Activated CD4-positive, alpha-beta memory T cell treated with anti-CD3 and anti-CD28 coated beads for 36 hours (primary cell): ENCODE data around the gene FRMD4A. TPM values are rescaled to one million over a fixed set of nuclear protein-coding genes. Genes with fewer than 3 reads are reported as not detected.
"Not testable (repeated sequence)": the region's sequence is repeated elsewhere in the genome, so short reads cannot be mapped to it uniquely, and the experiment has no call there.

Experiments
- CTCF ChIA-PET: fragments of 350-600 bp; sonication (Branson Sonifier 250); formaldehyde crosslinking; loops from one replicate; lab custom pipeline; 2021; ENCODE audit warnings: antibody characterized with exemption, inconsistent platforms; lab: Charles Lee
- POLR2A ChIA-PET: fragments of 350-600 bp; sonication (Branson Sonifier 250); formaldehyde crosslinking; loops from one replicate; lab custom pipeline; 2021; ENCODE audit warnings: antibody characterized with exemption; lab: Charles Lee
- DNase-seq: peaks from one replicate; pipeline ENCODE4 v3.0.0-alpha.2; 2020
- H3K27ac Mint-ChIP-seq: one replicate; pipeline ENCODE4 v1.8.0; 2021; ENCODE audit warnings: mixed read lengths
- H3K27me3 Mint-ChIP-seq: one replicate; pipeline ENCODE4 v1.8.0; 2021; ENCODE audit warnings: mixed read lengths
- H3K36me3 Mint-ChIP-seq: one replicate; pipeline ENCODE4 v1.8.0; 2021; ENCODE audit warnings: mixed read lengths
- H3K4me1 Mint-ChIP-seq: one replicate; pipeline ENCODE4 v1.8.0; 2021; ENCODE audit warnings: low read depth, mixed read lengths
- H3K4me3 Mint-ChIP-seq: one replicate; pipeline ENCODE4 v1.8.0; 2021; ENCODE audit warnings: mild to moderate bottlenecking, mixed read lengths
- H3K9me3 Mint-ChIP-seq: one replicate; pipeline ENCODE4 v1.8.0; 2021; ENCODE audit warnings: mixed read lengths
- intact Hi-C: fragments of 100-400 bp; cut with micrococcal nuclease; formaldehyde crosslinking; loops from one replicate; pipeline ENCODE4 v1.15.1; 2023
- total RNA-seq, 2 experiments: library from RNA; stranded (reverse); gene quantifications; one replicate each; pipeline ENCODE4 v1.2.3, GENCODE V29; 2021

The FRMD4A gene
- total RNA-seq, 2 experiments from 2014 or later: 0.31 to 1.7 TPM

DNA sequence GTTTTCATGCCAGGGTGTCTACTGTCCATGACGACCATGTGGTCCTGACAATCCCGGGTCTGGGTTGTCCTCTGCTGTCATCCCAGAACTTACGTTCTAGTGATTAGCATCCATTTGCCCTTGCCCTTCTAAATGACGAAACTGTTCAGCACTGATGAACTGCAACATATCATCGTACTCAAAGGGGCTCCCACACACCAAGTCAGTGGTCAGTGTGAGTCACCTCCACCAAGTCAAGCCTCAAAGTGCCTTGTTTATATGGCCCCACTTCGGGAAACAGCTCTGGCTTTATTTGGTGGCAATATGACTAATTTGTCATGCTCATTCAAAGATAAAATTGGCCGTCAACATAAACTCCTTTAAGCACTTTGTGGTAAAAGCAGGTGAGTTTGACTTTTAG lies 110.7 kb downstream of the FRMD4A start:
- H3K27ac Mint-ChIP-seq: no peak overlapping the region
- H3K27me3 Mint-ChIP-seq: peaks cover 19% of the 10 kb centered on the region
- POLR2A ChIA-PET: no interaction called here
- intact Hi-C loops: no loop called here
- H3K36me3 Mint-ChIP-seq: no peaks in the 10 kb centered on the region
- no peak for DNase-seq
- CTCF ChIA-PET: no interaction called here
- H3K9me3 Mint-ChIP-seq: no peaks in the 10 kb centered on the region
- no peaks in the 10 kb centered on the region for H3K4me1 Mint-ChIP-seq
- no peak overlapping the region for H3K4me3 Mint-ChIP-seq

DNA sequence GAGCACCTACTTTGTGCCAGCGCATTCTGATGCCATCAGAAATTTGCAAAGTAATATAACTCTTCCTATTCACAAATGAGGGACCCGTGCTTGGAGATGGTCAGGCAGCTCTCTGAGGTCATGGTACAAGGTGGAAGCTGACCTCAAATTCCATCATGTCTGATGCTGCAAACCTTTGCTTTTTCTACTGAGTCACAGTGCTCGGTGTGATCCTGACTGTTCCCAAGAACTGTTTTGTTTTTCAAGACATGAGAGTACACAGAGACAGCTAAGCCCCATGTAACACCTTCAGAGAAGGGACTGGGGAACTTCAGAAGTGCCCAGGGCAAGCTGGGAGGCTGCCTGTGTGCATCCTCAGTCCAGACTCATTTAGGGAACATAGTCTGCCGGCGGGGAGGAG lies 111.3 kb downstream of the FRMD4A start:
- H3K9me3 Mint-ChIP-seq: no peaks in the 10 kb centered on the region
- no peak overlapping the region for H3K4me3 Mint-ChIP-seq
- no peaks in the 10 kb centered on the region for H3K36me3 Mint-ChIP-seq
- peaks cover 19% of the 10 kb centered on the region for H3K27me3 Mint-ChIP-seq
- H3K4me1 Mint-ChIP-seq: no peaks in the 10 kb centered on the region
- CTCF ChIA-PET: no interaction called here
- H3K27ac Mint-ChIP-seq: no peak overlapping the region
- POLR2A ChIA-PET: no interaction called here
- no peak for DNase-seq
- intact Hi-C loops: no loop called here

DNA sequence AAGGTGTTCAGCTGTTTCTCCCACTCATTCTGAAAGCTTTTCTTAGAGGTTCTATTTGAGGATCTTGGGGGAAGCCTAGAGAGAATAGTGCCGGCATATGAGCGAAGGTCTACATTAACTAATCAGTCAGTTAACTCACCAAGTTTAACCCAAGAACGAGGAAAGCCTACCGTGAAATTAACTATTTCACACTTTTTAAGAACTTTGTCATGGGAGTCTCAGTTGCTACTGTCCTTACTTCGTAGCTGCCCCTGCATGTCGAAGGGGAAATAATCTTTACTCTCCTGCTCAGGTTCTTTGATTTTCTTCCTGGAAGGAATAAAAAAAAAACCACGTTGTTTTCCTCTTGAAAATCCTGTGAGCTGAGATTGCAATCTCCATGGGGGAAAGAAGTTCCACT lies 115.1 kb downstream of the FRMD4A start:
- no peak overlapping the region for H3K4me3 Mint-ChIP-seq
- H3K9me3 Mint-ChIP-seq: peaks cover 4% of the 10 kb centered on the region
- no peak for DNase-seq
- no peaks in the 10 kb centered on the region for H3K4me1 Mint-ChIP-seq
- intact Hi-C loops: no loop called here
- ChIA-PET CTCF (interaction anchor here (0.7 to 1.4 kb wide), 2 partner anchors 15 to 19 kb away, joined by 3 to 6 read pairs; no protein-coding TSS in a partner anchor), POLR2A (no interaction called here)
- H3K36me3 Mint-ChIP-seq: no peaks in the 10 kb centered on the region
- H3K27me3 Mint-ChIP-seq: peaks cover 20% of the 10 kb centered on the region
- no peak overlapping the region for H3K27ac Mint-ChIP-seq

DNA sequence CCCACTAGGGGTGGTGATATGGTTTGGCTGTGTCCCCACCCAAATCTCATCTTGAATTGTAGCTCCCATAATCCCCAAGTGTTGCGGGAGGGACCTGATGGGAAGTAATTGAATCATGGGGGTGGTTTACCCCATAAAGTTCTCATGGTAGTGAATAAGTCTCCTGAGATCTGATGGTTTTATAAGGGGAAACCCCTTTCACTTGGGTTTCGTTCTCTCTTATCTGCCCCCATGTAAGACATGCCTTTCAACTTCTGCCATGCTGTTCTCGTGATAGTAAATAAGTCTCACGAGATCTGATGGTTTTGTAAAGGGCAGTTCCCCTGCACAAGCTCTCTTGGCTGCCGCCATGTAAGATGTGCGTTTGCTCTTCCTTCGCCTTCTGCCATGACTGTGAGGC lies 117.0 kb downstream of the FRMD4A start:
- CTCF ChIA-PET, H3K4me1 Mint-ChIP-seq, POLR2A ChIA-PET, H3K9me3 Mint-ChIP-seq, H3K27ac Mint-ChIP-seq, intact Hi-C loops, H3K36me3 Mint-ChIP-seq, DNase-seq, H3K4me3 Mint-ChIP-seq: not testable (repeated sequence)
- H3K27me3 Mint-ChIP-seq: peaks cover 13% of the 10 kb centered on the region

DNA sequence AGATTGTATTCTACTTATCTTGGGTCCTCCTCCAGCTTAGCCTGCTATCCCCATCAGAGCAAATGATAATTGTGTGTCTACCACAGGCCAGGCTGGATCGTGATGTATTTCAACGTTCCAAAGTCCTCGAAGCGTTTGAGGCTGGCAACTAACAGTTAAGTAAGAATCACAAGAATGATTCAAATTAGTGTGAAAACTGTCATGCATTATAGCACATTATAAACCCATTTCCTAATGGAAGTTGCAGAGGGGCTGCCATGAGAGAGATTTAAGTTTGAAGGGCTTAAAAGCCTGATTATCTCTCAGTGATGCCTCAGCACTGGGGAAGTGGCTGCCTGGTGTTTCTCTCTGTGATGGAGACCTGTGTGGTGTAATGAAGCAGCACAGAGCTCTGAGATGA lies 119.1 kb downstream of the FRMD4A start:
- no peaks in the 10 kb centered on the region for H3K4me1 Mint-ChIP-seq
- no peaks in the 10 kb centered on the region for H3K36me3 Mint-ChIP-seq
- CTCF ChIA-PET: interaction anchor here (1.0 to 1.6 kb wide), 2 partner anchors 11 to 15 kb away, joined by 3 to 4 read pairs; no protein-coding TSS in a partner anchor
- H3K27ac Mint-ChIP-seq: no peak overlapping the region
- POLR2A ChIA-PET: interaction anchor here (1.5 kb wide), 1 partner anchor 26 kb away, joined by 5 read pairs; no protein-coding TSS in a partner anchor
- peaks cover 4% of the 10 kb centered on the region for H3K9me3 Mint-ChIP-seq
- no peak for DNase-seq
- peaks cover 6% of the 10 kb centered on the region for H3K27me3 Mint-ChIP-seq
- no peak overlapping the region for H3K4me3 Mint-ChIP-seq
- intact Hi-C loops: no loop called here

DNA sequence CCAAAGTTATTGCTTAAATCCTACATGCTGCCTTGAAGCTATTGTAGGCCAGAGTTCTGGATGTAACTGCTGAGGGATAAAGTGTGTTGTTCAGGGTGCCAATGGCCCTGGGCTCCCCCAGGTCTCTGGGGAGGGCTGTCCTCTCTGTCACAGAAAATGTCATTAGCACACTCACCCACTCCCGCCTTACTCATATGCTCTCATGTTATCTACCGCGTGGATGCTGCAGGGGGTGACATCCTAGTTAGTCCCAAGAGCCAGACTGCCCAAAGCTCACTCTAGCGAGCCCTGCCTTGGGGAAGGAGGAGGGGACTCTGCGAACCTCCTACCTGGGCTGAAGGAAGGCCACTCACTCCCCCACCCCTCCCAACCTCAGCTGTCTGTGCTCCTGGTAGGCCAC lies 122.5 kb downstream of the FRMD4A start:
- intact Hi-C loops: no loop called here
- CTCF ChIA-PET: interaction anchor here (0.8 kb wide), 1 partner anchor 11 kb away, joined by 4 read pairs; no protein-coding TSS in a partner anchor
- Mint-ChIP-seq H3K36me3 (no peaks in the 10 kb centered on the region), H3K27me3 (peaks cover 6% of the 10 kb centered on the region), H3K4me1 (no peaks in the 10 kb centered on the region), H3K27ac (no peak overlapping the region), H3K4me3 (no peak overlapping the region), H3K9me3 (no peaks in the 10 kb centered on the region)
- DNase-seq: no peak
- POLR2A ChIA-PET: no interaction called here

DNA sequence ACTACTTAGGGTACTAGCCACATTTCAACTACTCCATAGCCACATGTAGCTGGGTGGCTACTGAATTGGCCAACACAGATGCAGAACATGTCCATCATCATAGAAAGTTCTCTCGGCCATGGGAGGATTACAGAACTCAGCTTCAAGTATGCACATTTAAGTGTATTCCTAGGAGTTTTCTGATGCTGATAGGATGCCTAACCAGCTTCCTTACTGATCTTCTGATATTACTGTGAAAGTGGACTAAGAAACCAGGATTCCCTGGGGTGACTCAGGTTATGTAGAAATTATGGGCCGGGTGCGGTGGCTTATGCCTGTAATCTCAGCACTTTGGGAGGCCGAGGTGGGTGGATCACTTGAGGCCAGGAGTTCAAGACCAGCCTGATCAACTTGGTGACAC lies 125.5 kb downstream of the FRMD4A start:
- Mint-ChIP-seq H3K27ac (no peak overlapping the region), H3K27me3 (peaks cover 10% of the 10 kb centered on the region), H3K9me3 (no peaks in the 10 kb centered on the region), H3K4me1 (no peaks in the 10 kb centered on the region), H3K4me3 (no peak overlapping the region), H3K36me3 (no peaks in the 10 kb centered on the region)
- no peak for DNase-seq
- CTCF ChIA-PET: interaction anchor here (1.7 kb wide), 1 partner anchor 9 kb away, joined by 4 read pairs; no protein-coding TSS in a partner anchor
- intact Hi-C loops: no loop called here
- POLR2A ChIA-PET: no interaction called here

DNA sequence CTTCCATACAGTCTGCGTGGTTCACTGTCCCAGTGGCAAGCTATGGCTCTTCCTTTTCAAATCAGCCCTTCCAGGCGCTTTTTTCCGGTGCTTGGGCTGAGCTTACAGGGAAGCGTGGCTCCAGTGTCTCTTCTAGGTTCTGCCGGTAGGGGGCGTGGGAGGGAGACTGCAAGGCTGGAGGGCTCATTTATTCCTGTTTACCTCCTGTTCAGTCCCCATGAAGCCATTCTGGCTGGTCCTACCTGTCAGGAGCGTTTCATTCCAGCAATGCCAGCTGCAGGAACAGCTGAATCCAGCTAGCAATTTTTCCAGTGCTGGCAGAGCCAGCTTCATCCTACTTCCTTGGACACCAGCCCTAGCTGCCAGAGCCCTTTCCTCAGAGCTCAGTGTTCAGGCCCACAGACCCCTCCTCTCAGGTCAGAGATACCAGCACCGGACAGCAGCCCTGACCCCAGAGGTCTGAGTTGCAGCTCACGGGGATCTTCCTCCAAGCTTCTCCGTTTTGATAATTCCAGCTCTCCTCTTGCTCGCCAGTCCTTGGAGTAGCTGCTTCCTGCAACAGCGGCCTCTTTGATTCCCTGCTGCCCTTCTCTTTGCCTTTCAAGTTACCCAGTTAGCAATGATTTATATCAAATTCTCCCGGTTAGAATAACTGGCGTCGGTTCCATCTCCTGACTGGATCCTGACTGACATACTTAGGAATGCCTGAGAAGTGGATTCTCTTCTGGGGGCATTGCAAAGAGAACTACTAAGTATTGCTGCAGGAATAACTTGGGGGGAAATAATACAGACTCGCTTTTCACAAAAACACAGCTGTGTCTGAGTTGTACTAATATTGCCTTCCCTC lies 129.8 kb downstream of the FRMD4A start:
- ChIA-PET CTCF (interaction anchor here (0.5 to 2.2 kb wide), 14 partner anchors 9 to 412 kb away, joined by 3 to 9 read pairs (median 3); no protein-coding TSS in a partner anchor), POLR2A (interaction anchor here (1.6 kb wide), 1 partner anchor 15 kb away, joined by 7 read pairs; no protein-coding TSS in a partner anchor)
- Mint-ChIP-seq H3K27me3 (peaks cover 28% of the 10 kb centered on the region), H3K27ac (no peak overlapping the region), H3K36me3 (no peaks in the 10 kb centered on the region), H3K4me3 (no peak overlapping the region), H3K4me1 (no peaks in the 10 kb centered on the region), H3K9me3 (no peaks in the 10 kb centered on the region)
- peak; percentile 29 for DNase-seq
- intact Hi-C loops: no loop called here

DNA sequence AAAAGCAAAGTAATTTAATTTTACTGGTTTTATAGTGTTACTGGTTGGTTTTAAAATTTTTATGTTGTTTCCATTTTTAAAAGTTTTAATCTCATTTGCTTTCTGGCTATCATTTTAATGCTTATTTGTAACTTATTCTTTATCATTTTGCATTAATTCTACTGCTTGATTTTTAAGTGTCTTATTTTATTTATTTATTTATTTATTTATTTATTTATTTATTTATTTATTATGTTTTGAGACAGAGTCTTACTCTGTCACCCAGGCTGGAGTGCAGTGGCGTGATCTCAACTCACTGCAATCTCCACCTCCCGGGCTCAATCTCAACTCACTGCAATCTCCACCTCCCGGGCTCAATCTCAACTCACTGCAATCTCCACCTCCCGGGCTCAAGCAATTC lies 131.6 kb downstream of the FRMD4A start:
- H3K36me3 Mint-ChIP-seq, DNase-seq, H3K4me3 Mint-ChIP-seq, H3K9me3 Mint-ChIP-seq, H3K27ac Mint-ChIP-seq, H3K4me1 Mint-ChIP-seq: not testable (repeated sequence)
- H3K27me3 Mint-ChIP-seq: peaks cover 35% of the 10 kb centered on the region
- ChIA-PET POLR2A (interaction anchor here (1.2 kb wide), 1 partner anchor 14 kb away, joined by 4 read pairs; no protein-coding TSS in a partner anchor), CTCF (interaction anchor here (0.7 to 3.1 kb wide), 5 partner anchors 255 to 623 kb away, joined by 3 to 28 read pairs (median 3); no protein-coding TSS in a partner anchor)
- intact Hi-C loops: loop anchor here (5.0 kb wide), 1 partner anchor 623 kb away; no protein-coding TSS in a partner anchor

DNA sequence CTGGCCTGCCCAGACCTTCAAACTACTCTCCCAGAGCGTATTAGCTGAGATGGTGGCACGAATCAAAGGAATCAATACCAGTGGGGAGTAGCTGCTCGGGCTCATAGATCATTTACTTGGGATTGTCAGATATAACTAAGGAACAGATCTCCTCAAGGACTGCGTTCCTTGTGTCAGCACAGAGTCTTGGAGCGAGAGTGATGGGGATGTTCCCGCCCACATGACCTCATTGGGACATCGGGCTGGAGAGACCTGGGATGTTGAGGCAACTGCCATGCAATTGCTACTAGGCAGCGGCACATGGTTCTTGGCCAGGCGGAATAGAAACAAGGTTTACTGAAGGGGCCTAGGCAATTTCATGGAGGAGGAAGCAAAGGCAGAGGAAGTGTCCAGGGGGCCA lies 132.6 kb downstream of the FRMD4A start:
- H3K4me3 Mint-ChIP-seq: no peak overlapping the region
- intact Hi-C loops: loop anchor here (5.0 kb wide), 1 partner anchor 624 kb away; no protein-coding TSS in a partner anchor
- H3K9me3 Mint-ChIP-seq: no peaks in the 10 kb centered on the region
- H3K27me3 Mint-ChIP-seq: peaks cover 39% of the 10 kb centered on the region
- H3K4me1 Mint-ChIP-seq: no peaks in the 10 kb centered on the region
- ChIA-PET CTCF (interaction anchor here (0.7 to 3.9 kb wide), 12 partner anchors 11 to 774 kb away, joined by 3 to 50 read pairs (median 3); no protein-coding TSS in a partner anchor), POLR2A (interaction anchor here (1.2 kb wide), 1 partner anchor 13 kb away, joined by 4 read pairs; no protein-coding TSS in a partner anchor)
- DNase-seq: no peak
- no peaks in the 10 kb centered on the region for H3K36me3 Mint-ChIP-seq
- no peak overlapping the region for H3K27ac Mint-ChIP-seq

DNA sequence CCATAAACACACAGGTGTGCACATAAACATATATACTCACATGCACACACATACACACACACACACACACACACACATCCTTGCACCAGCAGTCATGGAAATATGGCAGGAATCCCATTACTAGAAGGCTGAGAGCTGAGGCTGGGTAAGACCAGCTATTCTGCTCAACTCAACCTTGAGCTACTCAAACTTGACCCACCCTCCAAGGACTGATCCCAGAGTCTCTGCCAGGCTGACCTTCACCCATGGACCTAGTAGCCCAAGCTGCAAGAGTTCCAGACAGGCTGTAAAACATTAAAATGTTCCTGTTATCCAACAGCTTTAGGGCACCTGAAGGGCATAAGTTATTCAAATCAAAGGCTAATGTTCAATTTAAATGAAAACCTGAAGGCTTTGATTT lies 134.6 kb downstream of the FRMD4A start:
- Mint-ChIP-seq H3K27me3 (peaks cover 39% of the 10 kb centered on the region), H3K9me3 (no peaks in the 10 kb centered on the region), H3K4me3 (no peak overlapping the region), H3K4me1 (no peaks in the 10 kb centered on the region), H3K36me3 (no peaks in the 10 kb centered on the region), H3K27ac (no peak overlapping the region)
- DNase-seq: no peak
- intact Hi-C loops: loop anchor here (5.0 kb wide), 1 partner anchor 626 kb away; no protein-coding TSS in a partner anchor
- CTCF ChIA-PET: interaction anchor here (0.7 to 3.9 kb wide), 16 partner anchors 9 to 776 kb away, joined by 3 to 50 read pairs (median 4); no protein-coding TSS in a partner anchor
- POLR2A ChIA-PET: interaction anchor here (2.8 kb wide), 1 partner anchor 11 kb away, joined by 17 read pairs; no protein-coding TSS in a partner anchor

DNA sequence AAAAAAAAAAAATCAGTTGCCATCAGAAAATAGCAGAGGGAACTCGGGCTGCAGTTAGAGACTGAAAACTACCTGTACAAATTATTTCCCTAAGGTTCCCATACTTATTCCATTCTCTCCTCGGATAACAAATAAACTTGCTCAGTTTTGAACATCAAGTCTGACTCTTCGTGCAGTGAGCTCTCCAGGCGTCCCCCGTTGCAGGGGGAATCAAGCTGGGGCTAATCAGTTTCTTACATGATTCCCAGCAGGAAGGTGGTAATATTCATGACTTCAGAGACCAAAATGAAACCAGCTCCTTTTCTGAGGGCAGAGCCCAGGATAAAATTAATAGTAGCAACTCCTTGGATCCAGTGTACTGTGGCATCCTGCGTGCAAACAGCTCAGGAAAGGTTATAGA lies 135.3 kb downstream of the FRMD4A start:
- Mint-ChIP-seq H3K4me1 (no peaks in the 10 kb centered on the region), H3K27me3 (peaks cover 38% of the 10 kb centered on the region), H3K36me3 (no peaks in the 10 kb centered on the region), H3K4me3 (no peak overlapping the region), H3K27ac (no peak overlapping the region), H3K9me3 (no peaks in the 10 kb centered on the region)
- ChIA-PET POLR2A (interaction anchor here (2.8 kb wide), 1 partner anchor 11 kb away, joined by 17 read pairs; no protein-coding TSS in a partner anchor), CTCF (interaction anchor here (0.8 to 3.9 kb wide), 9 partner anchors 8 to 777 kb away, joined by 3 to 50 read pairs (median 4); no protein-coding TSS in a partner anchor)
- DNase-seq: no peak
- intact Hi-C loops: loop anchor here (5.0 kb wide), 1 partner anchor 627 kb away; no protein-coding TSS in a partner anchor
